GM19438 (cell line): ENCODE data around the gene ADGRB2.
"Not testable (repeated sequence)": the region's sequence is repeated elsewhere in the genome, so short reads cannot be mapped to it uniquely, and the experiment has no call there.

Experiments
- ATAC-seq: cut with Tn5 transposase; IDR thresholded peaks from one replicate; pipeline ENCODE4 v1.9.1; 2021; ENCODE audit warnings: low read depth; ENCODE audit not compliant: unreplicated experiment

The ADGRB2 gene

GRCh38 chr1:31731049-31731565 lies 33.0 kb downstream of the ADGRB2 start:
- ATAC-seq = no peak

GRCh38 chr1:31730336-31731048 lies 33.6 kb downstream of the ADGRB2 start:
- ATAC-seq = no peak

- no peak for ATAC-seq
Observed at GRCh38 chr1:31727849-31728248, 36.3 kb downstream of the ADGRB2 start.

GRCh38 chr1:31727195-31727594 lies 36.9 kb downstream of the ADGRB2 start:
- no peak for ATAC-seq

- ATAC-seq = no peak
Observed at GRCh38 chr1:31726715-31727114, 37.4 kb downstream of the ADGRB2 start.

- no peak for ATAC-seq
Observed at GRCh38 chr1:31725777-31726535, 38.2 kb downstream of the ADGRB2 start.

GRCh38 chr1:31725134-31725533 lies 39.0 kb downstream of the ADGRB2 start:
- no peak for ATAC-seq

- no peak for ATAC-seq
Observed at GRCh38 chr1:31723828-31724359, 40.2 kb downstream of the ADGRB2 start.

- no peak for ATAC-seq
Observed at GRCh38 chr1:31718327-31718897, 45.7 kb downstream of the ADGRB2 start.

GRCh38 chr1:31717341-31717740 lies 46.8 kb downstream of the ADGRB2 start:
- no peak for ATAC-seq

- ATAC-seq = no peak
Observed at GRCh38 chr1:31715873-31716220, 48.3 kb downstream of the ADGRB2 start.

- ATAC-seq = no peak
Observed at GRCh38 chr1:31715087-31715872, 48.9 kb downstream of the ADGRB2 start.

- no peak for ATAC-seq
Observed at GRCh38 chr1:31714442-31715086, 49.6 kb downstream of the ADGRB2 start.

GRCh38 chr1:31712630-31713029 lies 51.5 kb downstream of the ADGRB2 start:
- no peak for ATAC-seq

GRCh38 chr1:31712068-31712467 lies 52.1 kb downstream of the ADGRB2 start:
- ATAC-seq = no peak

GRCh38 chr1:31708324-31708723 lies 55.8 kb downstream of the ADGRB2 start:
- ATAC-seq = no peak

GRCh38 chr1:31707711-31708110 lies 56.4 kb downstream of the ADGRB2 start:
- ATAC-seq = no peak

- not testable (repeated sequence) for ATAC-seq
Observed at GRCh38 chr1:31707059-31707600, 57.0 kb downstream of the ADGRB2 start.

- ATAC-seq = no peak
Observed at GRCh38 chr1:31706384-31707058, 57.6 kb downstream of the ADGRB2 start.
